GM18858 (cell line): ENCODE measurements around the gene PRKAG2.

Experiments
- ATAC-seq: cut with Tn5 transposase; IDR thresholded peaks from one replicate; pipeline ENCODE4 v1.9.1; 2021; ENCODE audit not compliant: unreplicated experiment

PRKAG2 gene

DNA sequence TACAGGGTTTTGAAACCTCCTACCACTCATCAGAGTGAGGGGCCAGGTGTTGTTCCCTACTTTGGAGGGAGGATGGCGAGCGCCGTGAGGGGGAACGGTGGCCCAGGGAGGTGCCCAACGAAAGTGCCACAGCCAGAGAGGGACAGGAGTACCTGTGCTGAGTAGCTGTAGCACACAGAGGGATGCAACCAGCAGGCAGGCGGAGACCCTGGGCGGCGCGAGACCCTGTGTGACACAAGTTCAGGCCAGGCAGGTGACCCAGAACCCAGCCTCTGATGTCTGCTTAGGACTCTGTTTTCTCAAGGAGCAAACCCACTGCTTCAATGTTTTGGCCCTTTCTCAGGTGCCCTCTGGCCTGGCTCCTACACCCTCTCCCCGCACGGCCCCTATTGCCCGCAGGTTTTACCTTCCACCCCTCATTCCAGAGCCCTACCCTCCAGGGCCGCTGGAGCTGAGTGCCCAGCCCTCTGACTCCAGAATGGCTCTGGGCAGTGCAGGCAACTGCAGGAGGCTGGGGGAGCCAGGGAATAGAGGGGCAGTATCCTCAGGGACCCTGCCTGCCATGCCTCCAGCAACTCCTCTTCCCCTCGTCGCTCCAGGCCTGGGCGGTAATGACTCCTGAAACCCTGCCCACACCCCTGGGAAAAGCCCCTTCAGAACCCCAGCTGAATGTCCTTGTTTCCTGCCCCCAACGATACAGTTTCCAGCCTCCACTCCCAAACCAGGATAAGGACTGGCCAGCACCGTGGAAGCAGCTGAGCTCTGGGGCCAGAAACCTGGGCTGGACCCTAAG lies 193.1 kb downstream of the PRKAG2 start:
- ATAC-seq, result no peak

- ATAC-seq, result no peak
These were observed 193.9 kb downstream of the PRKAG2 start for GRCh38 chr7:151682831-151683614.

DNA sequence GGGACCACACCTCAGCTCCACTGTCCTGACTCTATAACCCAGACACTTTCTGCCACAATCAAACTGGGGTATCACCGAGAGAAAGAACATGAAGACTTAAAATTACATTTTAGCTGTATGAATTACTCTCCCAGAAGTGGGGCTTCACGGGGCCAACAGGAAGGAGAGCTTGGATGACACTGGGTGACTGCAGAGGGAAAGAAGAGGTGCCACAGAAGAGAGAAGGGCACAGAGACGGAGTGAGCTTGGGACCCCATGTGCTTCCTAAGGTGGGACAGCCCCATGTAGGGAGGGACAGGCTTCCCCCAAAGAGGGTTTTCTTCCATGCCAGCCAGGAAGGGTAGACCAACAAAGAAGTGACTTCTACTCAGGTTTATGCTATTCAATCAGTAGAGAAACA lies 195.2 kb downstream of the PRKAG2 start:
- no peak for ATAC-seq

GRCh38 chr7:151680810-151681209 lies 196.1 kb downstream of the PRKAG2 start:
- no peak for ATAC-seq

- no peak for ATAC-seq
These were observed 196.9 kb downstream of the PRKAG2 start for GRCh38 chr7:151679881-151680612.

GRCh38 chr7:151679071-151679708 lies 197.7 kb downstream of the PRKAG2 start:
- no peak for ATAC-seq

- no peak for ATAC-seq
These were observed 198.7 kb downstream of the PRKAG2 start for GRCh38 chr7:151678227-151678604.

- no peak for ATAC-seq
These were observed 199.2 kb downstream of the PRKAG2 start for GRCh38 chr7:151677581-151678226.

- ATAC-seq, result no peak
These were observed 200.2 kb downstream of the PRKAG2 start for GRCh38 chr7:151676759-151677158.

- ATAC-seq, result no peak
These were observed 201.6 kb downstream of the PRKAG2 start for GRCh38 chr7:151675196-151675920.

DNA sequence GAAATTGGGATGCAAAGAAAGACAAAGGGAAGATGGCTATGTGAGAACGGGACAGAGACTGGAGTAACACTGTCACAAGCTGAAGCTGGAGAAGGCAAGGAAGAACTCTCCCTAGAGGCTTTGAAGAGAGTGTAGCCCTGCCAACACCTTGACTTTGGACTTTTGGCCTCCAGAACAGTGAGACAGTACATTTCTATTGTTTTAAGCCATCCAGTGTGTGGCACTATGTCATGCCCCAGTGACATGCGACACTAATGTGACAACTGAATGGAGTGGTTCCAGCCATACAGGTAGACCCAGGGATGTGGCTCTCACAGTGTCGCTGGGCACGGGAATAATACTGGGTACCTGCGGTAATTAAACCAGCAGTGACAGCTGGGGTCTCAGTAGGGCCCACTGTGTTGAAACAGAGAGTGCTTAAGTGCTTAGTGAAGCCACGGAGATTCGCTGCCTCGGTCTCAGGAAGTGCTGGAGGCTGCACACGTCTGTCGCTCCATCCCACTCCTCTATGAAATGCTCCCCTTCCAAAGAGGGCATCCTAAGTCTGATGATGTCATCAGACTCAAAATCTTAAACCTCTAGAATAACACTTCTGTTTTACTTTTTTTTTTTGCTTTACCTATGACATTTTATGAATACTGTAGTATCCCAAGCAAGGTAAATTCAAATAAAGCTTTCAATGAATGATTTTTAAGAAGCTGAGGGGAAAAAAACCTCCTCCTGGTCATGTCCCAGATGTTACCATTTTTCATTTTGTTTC lies 202.6 kb downstream of the PRKAG2 start:
- no peak for ATAC-seq

GRCh38 chr7:151673216-151673615 lies 203.7 kb downstream of the PRKAG2 start:
- ATAC-seq, result no peak

DNA sequence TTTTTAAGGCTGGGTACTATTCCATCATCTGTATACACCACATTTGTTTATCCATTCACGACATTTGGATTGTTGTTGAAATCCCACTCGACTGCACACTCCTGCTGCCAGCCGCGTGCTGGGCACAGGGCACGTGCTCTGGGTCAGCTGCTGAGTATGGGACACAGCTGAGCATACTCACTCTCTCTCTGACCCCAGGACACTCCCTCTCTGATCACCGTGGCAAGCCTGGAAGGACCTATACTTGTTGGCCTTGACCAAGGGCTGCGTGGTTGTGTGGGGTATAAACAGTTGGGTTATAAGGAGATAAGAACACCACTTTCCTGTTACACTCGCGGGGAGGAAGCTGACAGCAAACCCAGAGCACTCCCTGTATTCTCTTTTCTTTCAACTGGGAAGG lies 204.2 kb downstream of the PRKAG2 start:
- ATAC-seq, result no peak

GRCh38 chr7:151671514-151671913 lies 205.4 kb downstream of the PRKAG2 start:
- ATAC-seq, result no peak

DNA sequence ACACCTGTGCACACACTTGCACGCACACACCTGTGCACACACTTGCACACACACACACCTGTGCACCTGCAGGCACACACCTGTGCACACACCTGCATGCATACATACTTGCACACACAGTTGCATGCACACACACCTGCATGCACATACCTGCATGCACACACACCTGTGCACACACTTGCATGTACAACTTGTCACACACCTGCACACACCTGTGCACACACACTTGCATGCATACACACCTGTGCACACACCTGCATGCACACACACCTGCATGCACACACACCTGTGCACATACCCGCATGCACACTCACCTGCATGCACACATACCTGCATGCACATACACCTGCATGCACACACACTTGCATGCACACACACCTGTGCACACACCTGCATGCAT lies 207.2 kb downstream of the PRKAG2 start:
- ATAC-seq, result no peak

GRCh38 chr7:151666886-151667285 lies 210.0 kb downstream of the PRKAG2 start:
- no peak for ATAC-seq

DNA sequence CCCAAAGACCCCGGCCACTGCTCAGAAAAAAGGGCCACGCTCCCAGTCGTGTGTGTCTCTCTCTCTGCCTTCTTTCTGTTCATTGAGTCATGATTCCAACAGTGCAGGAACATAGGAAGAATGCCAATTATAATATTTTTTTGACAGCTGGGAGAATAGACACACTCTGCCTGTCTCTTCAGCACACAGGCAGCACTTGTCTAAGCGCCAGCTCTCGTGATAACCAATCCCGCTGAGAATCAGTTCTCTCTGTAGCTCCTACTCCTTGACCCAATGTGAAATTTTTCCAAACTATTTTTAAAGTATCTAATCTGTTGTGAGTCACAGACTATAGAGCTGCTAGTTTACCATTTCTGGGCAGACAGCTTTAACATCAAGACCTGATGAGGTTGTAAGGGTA lies 211.5 kb downstream of the PRKAG2 start:
- ATAC-seq, result no peak

- ATAC-seq, result no peak
These were observed 212.6 kb downstream of the PRKAG2 start for GRCh38 chr7:151664268-151664667.

GRCh38 chr7:151663382-151664100 lies 213.4 kb downstream of the PRKAG2 start:
- no peak for ATAC-seq
